Measurements from ENCODE around the gene MPI. TPM values are rescaled to one million over a fixed set of nuclear protein-coding genes. Genes with fewer than 3 reads are reported as not detected.

MPI gene
- total and polyA plus RNA-seq, 10 donors = 16.4 to 49.9 (median 35.2) TPM

- TF ChIP-seq POLR2A (IDR thresholded peaks at IDR 0.05) (peak in 1 of 3 donors; percentile 44), POLR2AphosphoS5 (IDR thresholded peaks at IDR 0.05) (peak; percentile 86 to 93 (median 87)), CTCF (IDR thresholded peaks at IDR 0.05 in 8 of 11, conservative IDR thresholded peaks at IDR 0.05 in 3 of 11) (peak; percentile 54 to 94 (median 81))
- Histone ChIP-seq H3K4me3 (peak within 1 kb of the TSS; percentile 71 to 95 (median 89)), H3K9me3 (no peaks in the 10 kb centered on the region), H3K27ac (peak within 1 kb of the TSS; percentile 76 to 92 (median 88)), H3K4me1 (peaks cover 16 to 61% (median 47%) of the 10 kb centered on the region in 6 donors), H3K27me3 (replicated peaks in 1 of 7) (no peaks in the 10 kb centered on the region), H3K36me3 (peaks cover 2 to 81% (median 33%) of the 10 kb centered on the region in 6 donors)
- DNase-seq = peak; percentile 99
- intact Hi-C loops (cut with DNase I; ENCODE audit: low total_unique reads) = loop anchor here (5.0 kb wide), 2 partner anchors 59 to 61 kb away; partner anchors contain the start of gene CSK
- 0 to 4% (median 1%) methylated on average over 14 to 84 of the region's 84 CpGs for WGBS, 5 donors
Observed at GRCh38 chr15:74842581-74843444, 47.0 kb upstream of the MPI start, which contains the start of gene ULK3. Gene ULK3, minus strand, starts transcription at chr15:74843156. Its CDS starts 51 bp downstream, at chr15:74843105.

- no peaks in the 10 kb centered on the region for H3K9me3 ChIP-seq
- H3K36me3 ChIP-seq = peaks cover 6 to 81% (median 35%) of the 10 kb centered on the region in 6 donors
- peak overlapping the region; percentile 27 to 95 (median 85) for H3K4me3 ChIP-seq
- H3K27me3 ChIP-seq (replicated peaks in 1 of 7) = no peaks in the 10 kb centered on the region
- peak overlapping the region; percentile 76 to 92 (median 88) for H3K27ac ChIP-seq
- WGBS, 5 donors = 16 to 32% (median 18%) methylated on average over 10 to 18 of the region's 18 CpGs
- intact Hi-C loops (cut with DNase I; ENCODE audit: low total_unique reads) = loop anchor here (5.0 kb wide), 2 partner anchors 59 to 61 kb away; partner anchors contain the start of gene CSK
- H3K4me1 ChIP-seq = peaks cover 16 to 62% (median 47%) of the 10 kb centered on the region in 6 donors
- TF ChIP-seq CTCF (IDR thresholded peaks at IDR 0.05 in 8 of 11, conservative IDR thresholded peaks at IDR 0.05 in 3 of 11) = peak in 6 of 11 experiments; percentile 4 to 41 (median 32)
- no peak for TF ChIP-seq POLR2AphosphoS5 (IDR thresholded peaks at IDR 0.05)
- no peak for DNase-seq
Observed at GRCh38 chr15:74843445-74843828, 46.4 kb upstream of the MPI start.

GRCh38 chr15:74843891-74844299, 45.9 kb upstream of the MPI start:
- H3K4me3 ChIP-seq = peak overlapping the region in 4 of 8 donors; percentile 76 to 95 (median 90)
- H3K9me3 ChIP-seq = no peaks in the 10 kb centered on the region
- H3K27me3 ChIP-seq (replicated peaks in 1 of 7) = no peaks in the 10 kb centered on the region
- peak overlapping the region; percentile 76 to 92 (median 88) for H3K27ac ChIP-seq
- WGBS, 5 donors = 46 to 66% (median 57%) methylated on average over 9 to 12 of the region's 12 CpGs
- intact Hi-C loops (cut with DNase I; ENCODE audit: low total_unique reads) = loop anchor here (5.0 kb wide), 2 partner anchors 58 to 62 kb away; partner anchors contain the start of gene CSK
- DNase-seq = no peak
- H3K4me1 ChIP-seq = peaks cover 16 to 62% (median 47%) of the 10 kb centered on the region in 6 donors
- H3K36me3 ChIP-seq = peaks cover 6 to 81% (median 36%) of the 10 kb centered on the region in 6 donors
- TF ChIP-seq POLR2A (IDR thresholded peaks at IDR 0.05) (no peak), CTCF (IDR thresholded peaks at IDR 0.05 in 8 of 11, conservative IDR thresholded peaks at IDR 0.05 in 3 of 11) (no peak), POLR2AphosphoS5 (IDR thresholded peaks at IDR 0.05) (no peak)
